ENCODE measurements around the gene CHRNA4.

CHRNA4 gene

DNA sequence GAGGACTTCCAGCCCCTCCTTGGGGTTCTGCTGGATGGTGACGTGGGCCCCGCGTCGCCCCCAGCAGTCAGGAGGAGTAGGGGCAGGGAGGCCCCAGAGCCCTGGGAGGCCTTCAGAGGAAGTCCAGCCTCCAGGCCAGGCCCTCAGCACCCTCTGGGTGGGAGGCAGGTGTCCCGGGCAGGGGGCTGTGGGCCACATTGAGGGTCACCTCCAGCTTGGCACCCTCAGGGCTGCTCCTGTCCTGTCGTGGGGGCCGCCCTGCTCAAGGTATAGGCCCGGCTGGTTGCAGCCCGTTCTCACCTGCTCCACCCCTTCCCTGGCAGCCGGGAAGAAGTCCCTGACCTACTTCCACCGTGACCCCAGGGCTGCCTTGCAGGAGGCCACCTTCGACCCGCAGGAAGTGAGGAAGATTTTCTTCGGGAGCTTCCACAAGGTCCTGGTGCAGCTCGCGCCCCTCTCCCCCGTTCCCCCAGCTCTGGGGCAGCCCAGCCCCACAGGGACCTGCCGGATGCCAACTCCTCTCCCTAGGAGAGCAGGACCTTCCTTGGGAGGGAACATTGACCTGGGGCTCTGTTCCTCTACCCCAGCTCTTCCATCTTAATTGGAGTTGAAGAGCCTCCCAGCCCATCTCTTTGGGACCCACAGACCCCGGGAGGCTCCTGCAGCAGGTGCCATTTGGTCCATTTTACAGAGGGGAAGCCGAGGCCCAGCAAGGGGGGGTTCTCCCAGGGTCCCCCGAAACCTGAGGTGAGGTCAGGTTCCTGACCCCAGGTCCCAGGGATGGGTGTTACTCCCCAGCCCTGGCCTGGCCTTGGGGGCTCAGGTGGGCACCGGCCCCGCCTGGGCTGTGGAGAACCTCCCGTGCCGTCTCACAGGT lies 41.7 kb downstream of the CHRNA4 start:
- H3K27ac ChIP-seq: no peak overlapping the region
- TF ChIP-seq, protein P1, sequence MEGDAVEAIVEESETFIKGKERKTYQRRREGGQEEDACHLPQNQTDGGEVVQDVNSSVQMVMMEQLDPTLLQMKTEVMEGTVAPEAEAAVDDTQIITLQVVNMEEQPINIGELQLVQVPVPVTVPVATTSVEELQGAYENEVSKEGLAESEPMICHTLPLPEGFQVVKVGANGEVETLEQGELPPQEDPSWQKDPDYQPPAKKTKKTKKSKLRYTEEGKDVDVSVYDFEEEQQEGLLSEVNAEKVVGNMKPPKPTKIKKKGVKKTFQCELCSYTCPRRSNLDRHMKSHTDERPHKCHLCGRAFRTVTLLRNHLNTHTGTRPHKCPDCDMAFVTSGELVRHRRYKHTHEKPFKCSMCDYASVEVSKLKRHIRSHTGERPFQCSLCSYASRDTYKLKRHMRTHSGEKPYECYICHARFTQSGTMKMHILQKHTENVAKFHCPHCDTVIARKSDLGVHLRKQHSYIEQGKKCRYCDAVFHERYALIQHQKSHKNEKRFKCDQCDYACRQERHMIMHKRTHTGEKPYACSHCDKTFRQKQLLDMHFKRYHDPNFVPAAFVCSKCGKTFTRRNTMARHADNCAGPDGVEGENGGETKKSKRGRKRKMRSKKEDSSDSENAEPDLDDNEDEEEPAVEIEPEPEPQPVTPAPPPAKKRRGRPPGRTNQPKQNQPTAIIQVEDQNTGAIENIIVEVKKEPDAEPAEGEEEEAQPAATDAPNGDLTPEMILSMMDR (conservative IDR thresholded peaks at IDR 0.05): no peak

DNA sequence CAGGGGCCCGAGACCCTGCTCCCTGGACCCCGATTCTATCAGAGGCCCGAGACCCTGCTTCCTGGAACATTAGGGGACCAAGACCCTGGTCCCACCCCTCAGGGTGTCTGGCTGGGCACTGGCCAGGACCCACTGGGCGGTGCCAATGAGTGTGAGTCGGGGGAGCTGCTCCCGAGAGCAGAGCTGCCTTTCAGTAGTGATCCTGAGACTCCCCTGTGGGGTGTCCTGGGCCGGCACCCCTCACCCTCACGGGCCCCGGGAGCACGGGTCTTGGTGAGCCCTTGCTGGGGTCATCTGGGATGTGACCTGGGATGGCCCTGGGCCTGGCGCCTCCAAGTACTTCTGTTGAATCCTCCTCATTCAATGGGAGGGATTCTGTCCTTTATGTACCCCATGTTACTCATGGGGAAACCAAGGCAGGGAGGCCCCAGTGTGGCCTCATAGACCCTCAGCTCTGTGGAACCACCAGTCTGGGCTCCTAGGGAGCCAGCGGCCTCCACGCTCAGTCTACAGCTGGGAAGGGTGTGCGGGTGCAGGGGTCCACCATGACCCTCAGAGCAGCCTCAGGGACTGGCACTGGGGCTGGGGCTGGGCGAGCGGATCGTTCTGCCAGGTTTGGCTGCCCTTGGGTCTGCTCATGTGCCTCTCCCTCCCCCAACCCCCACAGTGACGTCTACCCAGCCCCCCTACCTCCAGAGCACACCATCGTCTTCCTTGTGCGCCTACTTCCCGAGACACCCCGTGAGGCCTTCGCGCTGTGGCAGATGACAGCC lies 42.6 kb downstream of the CHRNA4 start:
- TF ChIP-seq, protein P1 (conservative IDR thresholded peaks at IDR 0.05): no peak
- H3K27ac ChIP-seq: no peak overlapping the region

DNA sequence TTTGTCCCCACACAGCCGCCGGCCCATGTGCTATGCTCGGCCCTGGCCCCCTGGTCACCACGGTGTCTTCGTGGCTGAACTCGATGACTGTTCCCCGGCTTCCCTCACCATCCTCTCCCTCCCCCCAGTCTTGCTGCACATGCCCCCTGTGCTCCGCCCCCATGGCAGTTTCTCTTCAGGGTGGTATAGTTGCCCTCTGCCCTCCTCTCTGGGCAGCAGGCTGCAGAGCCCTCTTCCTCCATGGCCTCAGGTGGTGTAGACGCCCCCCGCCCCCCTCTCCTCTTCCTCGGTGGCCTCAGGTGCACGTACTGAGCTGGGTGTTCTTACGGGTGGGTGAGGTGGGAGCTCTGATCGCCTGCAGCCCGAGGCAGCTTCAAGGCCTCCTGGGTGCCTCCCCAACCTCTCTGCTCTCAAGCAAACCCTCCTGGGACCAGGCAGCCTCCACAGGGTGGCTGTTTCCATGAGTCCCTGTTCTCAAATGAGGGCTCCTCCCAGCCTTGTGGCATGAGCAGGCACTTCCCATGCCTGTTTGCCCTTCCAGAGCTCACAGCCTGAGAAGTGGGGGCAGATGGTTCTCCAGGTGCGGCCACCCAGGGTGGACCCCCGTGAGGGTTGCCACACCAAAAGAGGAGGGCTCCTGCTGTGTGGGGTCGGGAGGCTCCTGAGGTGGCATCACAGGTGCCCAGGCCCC lies 43.4 kb downstream of the CHRNA4 start:
- TF ChIP-seq, protein P1 (conservative IDR thresholded peaks at IDR 0.05): no peak
- no peak overlapping the region for H3K27ac ChIP-seq

DNA sequence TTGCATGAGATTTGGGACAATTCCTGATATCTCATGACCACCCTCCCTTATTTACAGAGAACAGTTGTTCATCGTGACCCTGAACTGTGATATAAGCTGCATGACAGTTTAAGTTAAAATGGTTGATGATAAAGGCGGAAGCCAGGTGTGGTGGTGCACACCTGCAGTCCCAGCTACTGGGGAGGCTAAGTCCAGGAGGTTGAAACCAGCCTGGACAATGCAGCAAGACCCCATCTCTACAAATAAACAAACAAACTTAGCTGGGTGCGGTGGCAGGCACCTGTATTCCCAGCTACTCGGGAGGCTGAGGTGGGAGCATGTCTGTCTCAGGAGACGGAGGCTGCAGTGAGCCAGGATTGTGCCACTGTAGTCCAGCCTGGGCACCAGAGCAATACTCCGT lies 44.1 kb downstream of the CHRNA4 start:
- TF ChIP-seq, protein P1 (conservative IDR thresholded peaks at IDR 0.05): no peak
- H3K27ac ChIP-seq: no peak overlapping the region

DNA sequence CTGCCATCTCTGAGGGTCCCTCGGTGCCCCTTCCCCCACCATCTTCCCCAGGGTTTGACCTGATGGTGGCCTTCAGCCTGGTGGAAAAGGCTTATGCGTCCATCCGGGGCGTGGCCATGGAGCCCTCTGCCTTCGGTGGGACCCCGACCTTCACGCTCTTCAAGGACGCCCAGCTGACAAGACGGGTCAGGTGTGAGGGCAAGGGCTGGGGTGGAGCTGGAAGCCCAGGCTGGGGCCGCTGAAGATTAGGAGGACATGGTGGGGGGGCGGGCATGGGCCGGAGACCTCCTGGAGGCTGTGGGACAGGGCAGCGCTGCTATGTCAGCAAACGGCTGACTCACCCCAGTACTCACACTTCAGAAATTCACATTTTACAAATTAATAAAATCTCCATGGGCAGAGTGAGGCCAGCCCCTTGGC lies 44.6 kb downstream of the CHRNA4 start:
- TF ChIP-seq, protein P1 (conservative IDR thresholded peaks at IDR 0.05): no peak
- H3K27ac ChIP-seq: no peak overlapping the region

DNA sequence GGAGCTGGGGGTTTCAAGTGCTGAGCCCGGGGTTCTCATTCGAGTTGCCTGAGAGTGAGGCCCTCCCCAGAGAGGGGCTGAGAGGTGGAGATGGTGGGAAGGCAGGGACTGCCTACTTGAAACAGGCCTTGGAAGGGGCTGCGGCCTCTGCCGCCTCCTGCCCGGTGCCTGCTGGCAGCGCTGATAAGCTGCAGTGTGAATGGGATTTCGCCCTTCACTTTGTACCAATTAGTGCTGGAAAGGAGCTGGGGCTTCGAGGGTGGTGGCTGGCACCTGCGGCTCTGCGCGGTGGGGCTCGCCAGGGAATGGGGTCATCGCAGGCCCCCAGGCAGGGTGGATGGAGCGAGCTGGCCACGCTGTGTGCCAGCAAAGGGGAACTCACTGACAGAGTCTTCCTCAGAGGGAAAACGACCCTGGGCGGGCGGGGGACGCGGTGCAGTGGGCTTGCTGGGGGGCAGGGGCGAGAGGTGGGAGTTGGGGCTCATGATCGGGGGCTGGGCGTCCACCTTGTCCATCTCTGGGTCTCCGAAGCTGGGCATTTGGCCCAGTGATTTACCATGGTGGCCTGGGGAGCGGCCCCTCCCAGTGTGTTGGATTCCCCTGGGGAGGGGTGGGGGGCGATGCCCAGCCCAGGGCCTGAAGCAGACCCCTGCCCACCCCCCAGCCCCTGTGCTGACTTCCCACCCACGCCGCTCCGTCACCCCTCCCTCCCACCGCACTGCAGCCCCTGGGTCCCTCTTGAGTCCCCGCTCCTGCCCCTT lies 45.2 kb downstream of the CHRNA4 start:
- no peak overlapping the region for H3K27ac ChIP-seq
- TF ChIP-seq, protein P1 (conservative IDR thresholded peaks at IDR 0.05): no peak
